MM.1S (cell line): ENCODE measurements around the gene SIAH1.

ENCODE experiments used
- DNase-seq: peaks from one replicate; pipeline ENCODE4 v3.0.0-alpha.2; 2015
- H2AFZ ChIP-seq: fragments of 300-600 bp; sonication (generic); 2 replicates; pipeline ENCODE4 v1.6.0; 2016; ENCODE audit warnings: antibody characterized with exemption, low read length
- H3F3A ChIP-seq: fragments of 300-600 bp; sonication (generic); 2 replicates; pipeline ENCODE4 v1.6.1; 2016; ENCODE audit warnings: mild to moderate bottlenecking, antibody characterized with exemption, low read length, moderate library complexity, mixed read lengths; ENCODE audit not compliant: insufficient read depth
- H3K27ac ChIP-seq: fragments of 300-600 bp; sonication (generic); 2 replicates; pipeline ENCODE4 v1.5.1; 2016; ENCODE audit warnings: mild to moderate bottlenecking, low read length
- H3K27me3 ChIP-seq: fragments of 300-600 bp; sonication (generic); replicated peaks from 2 replicates; pipeline ENCODE4 v1.6.0; 2016; ENCODE audit warnings: low read length; ENCODE audit not compliant: insufficient read depth
- H3K36me3 ChIP-seq: fragments of 300-600 bp; sonication (generic); replicated peaks from 2 replicates; pipeline ENCODE4 v1.6.1; 2016; ENCODE audit warnings: mild to moderate bottlenecking, low read length, mixed read lengths; ENCODE audit not compliant: insufficient read depth
- H3K4me1 ChIP-seq: fragments of 300-600 bp; sonication (generic); 2 replicates; pipeline ENCODE4 v1.6.1; 2016; ENCODE audit warnings: low read length, mixed read lengths
- H3K4me2 ChIP-seq: fragments of 300-600 bp; sonication (generic); 2 replicates; pipeline ENCODE4 v1.6.0; 2016; ENCODE audit warnings: low read depth, low read length
- H3K4me3 ChIP-seq: fragments of 300-600 bp; sonication (generic); 2 replicates; pipeline ENCODE4 v1.5.1; 2016; ENCODE audit warnings: low read length, mixed read lengths
- H3K79me2 ChIP-seq: fragments of 300-600 bp; sonication (generic); 2 replicates; pipeline ENCODE4 v1.6.1; 2016; ENCODE audit warnings: mixed run types, low read length, mixed read lengths
- H3K9ac ChIP-seq: fragments of 300-600 bp; sonication (generic); 2 replicates; pipeline ENCODE4 v1.6.1; 2016; ENCODE audit warnings: low read length, mixed read lengths
- H3K9me2 ChIP-seq: fragments of 300-600 bp; sonication (generic); replicated peaks from 2 replicates; pipeline ENCODE4 v1.6.1; 2016; ENCODE audit warnings: mild to moderate bottlenecking, low read length, mixed read lengths; ENCODE audit not compliant: insufficient read depth
- H3K9me3 ChIP-seq: fragments of 300-600 bp; sonication (generic); replicated peaks from 2 replicates; pipeline ENCODE4 v1.6.1; 2016; ENCODE audit warnings: mild to moderate bottlenecking, low read length, mixed read lengths; ENCODE audit not compliant: insufficient read depth
- H4K20me1 ChIP-seq: fragments of 300-600 bp; sonication (generic); 2 replicates; pipeline ENCODE4 v1.6.1; 2016; ENCODE audit warnings: mild to moderate bottlenecking, low read length, moderate library complexity, mixed read lengths; ENCODE audit not compliant: insufficient read depth
- CTCF ChIP-seq: fragments of 300-600 bp; sonication (generic); IDR thresholded peaks from 2 replicates; pipeline ENCODE4 v1.5.1; 2016; ENCODE audit warnings: antibody characterized with exemption, low read length, mixed read lengths
- EZH2 ChIP-seq: fragments of 300-600 bp; sonication (generic); optimal IDR thresholded peaks from 2 replicates; pipeline ENCODE3; 2017; ENCODE audit warnings: low read depth, mild to moderate bottlenecking, antibody characterized with exemption, low read length, mixed read lengths
- EZH2phosphoT487 ChIP-seq: fragments of 300-600 bp; sonication (generic); IDR thresholded peaks from 2 replicates; pipeline ENCODE4 v1.6.1; 2018; ENCODE audit warnings: antibody characterized with exemption, low read length

SIAH1 gene

GRCh38 chr16:48352648-48353390 is 32.4 kb downstream of the SIAH1 start:
- H3K4me3 ChIP-seq, result no peak overlapping the region
- no peak overlapping the region for H3K9ac ChIP-seq
- H3K36me3 ChIP-seq, result no peaks in the 10 kb centered on the region
- no peak overlapping the region for H3K27ac ChIP-seq
- TF ChIP-seq CTCF, result no peak
- no peak for TF ChIP-seq EZH2phosphoT487
- no peak for TF ChIP-seq EZH2
- no peaks in the 10 kb centered on the region for H3K9me2 ChIP-seq
- no peaks in the 10 kb centered on the region for H3F3A ChIP-seq
- no peaks in the 10 kb centered on the region for H4K20me1 ChIP-seq
- no peak overlapping the region for H2AFZ ChIP-seq
- H3K9me3 ChIP-seq, result no peaks in the 10 kb centered on the region
- peaks cover 15% of the 10 kb centered on the region for H3K79me2 ChIP-seq
- no peak overlapping the region for H3K4me2 ChIP-seq
- no peak for DNase-seq
- no peaks in the 10 kb centered on the region; the same call in 1 of the 2 replicates for H3K4me1 ChIP-seq
- no peaks in the 10 kb centered on the region for H3K27me3 ChIP-seq

- Histone ChIP-seq H2AFZ (no peak overlapping the region), H3K9me2 (no peaks in the 10 kb centered on the region), H3K4me3 (no peak overlapping the region), H3K27me3 (no peaks in the 10 kb centered on the region), H3K36me3 (no peaks in the 10 kb centered on the region), H3K27ac (no peak overlapping the region), H3K4me2 (no peak overlapping the region), H3K79me2 (peaks cover 7% of the 10 kb centered on the region; the same call in 1 of the 2 replicates), H4K20me1 (no peaks in the 10 kb centered on the region), H3F3A (no peaks in the 10 kb centered on the region), H3K9ac (no peak overlapping the region), H3K9me3 (no peaks in the 10 kb centered on the region), H3K4me1 (no peaks in the 10 kb centered on the region; the same call in 1 of the 2 replicates)
- DNase-seq, result no peak
- TF ChIP-seq EZH2 (no peak), EZH2phosphoT487 (no peak), CTCF (no peak)
These were observed 34.5 kb downstream of the SIAH1 start for GRCh38 chr16:48350736-48351135.

GRCh38 chr16:48347980-48348379 is 37.2 kb downstream of the SIAH1 start:
- Histone ChIP-seq H3K27me3 (no peaks in the 10 kb centered on the region), H3K9me2 (no peaks in the 10 kb centered on the region), H3K9ac (no peak overlapping the region), H3K27ac (no peak overlapping the region), H3F3A (no peaks in the 10 kb centered on the region), H3K4me2 (no peak overlapping the region), H4K20me1 (no peaks in the 10 kb centered on the region), H2AFZ (no peak overlapping the region), H3K4me3 (no peak overlapping the region), H3K4me1 (no peaks in the 10 kb centered on the region), H3K36me3 (no peaks in the 10 kb centered on the region), H3K79me2 (peaks cover 3% of the 10 kb centered on the region; the same call in 1 of the 2 replicates), H3K9me3 (no peaks in the 10 kb centered on the region)
- TF ChIP-seq EZH2 (no peak), EZH2phosphoT487 (no peak), CTCF (no peak)
- no peak for DNase-seq
